ENCODE measurements around the gene OR7D4.
"Not testable (repeated sequence)": the region's sequence is repeated elsewhere in the genome, so short reads cannot be mapped to it uniquely, and the experiment has no call there.

Gene OR7D4

DNA sequence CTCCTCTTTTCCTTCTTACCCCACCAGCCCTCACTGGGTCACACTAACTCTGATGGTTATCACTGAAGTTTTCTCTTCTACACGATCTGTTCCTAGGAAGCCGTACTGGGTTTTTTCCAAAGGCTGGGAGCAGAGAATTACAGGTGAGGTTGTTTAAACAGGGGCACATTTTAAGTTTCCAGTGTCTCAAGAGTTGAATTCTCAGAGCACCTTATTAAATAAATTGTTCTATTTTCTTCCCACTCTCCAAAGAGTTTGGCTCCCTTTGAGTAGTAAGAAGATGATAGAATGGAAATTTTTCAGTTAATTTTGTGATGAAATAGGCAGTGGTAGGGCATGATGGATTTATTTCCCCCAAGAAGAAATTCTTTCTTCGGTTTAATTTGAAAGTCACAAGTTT lies at the start of gene OR7D4:
TSS of gene OR7D4 (minus strand) at position 101 of the 400 bp plus-strand sequence. CDS start 4,752 bp downstream, outside the sequence.
- no peak within 1 kb of the TSS for H3K4me3 Mint-ChIP-seq
- ATAC-seq (ENCODE audit: low read depth) (no peak), DNase-seq (ENCODE audit: low spot score in 2 of 2) (no peak)
- H3K27me3 Mint-ChIP-seq, result no peaks in the 10 kb centered on the region
- no peaks in the 10 kb centered on the region for H3K4me1 Mint-ChIP-seq
- H3K36me3 Mint-ChIP-seq, result peaks cover 3% of the 10 kb centered on the region
- no peak within 1 kb of the TSS for H3K27ac Mint-ChIP-seq
- H3K9me3 Mint-ChIP-seq, result peaks cover 6% of the 10 kb centered on the region

DNA sequence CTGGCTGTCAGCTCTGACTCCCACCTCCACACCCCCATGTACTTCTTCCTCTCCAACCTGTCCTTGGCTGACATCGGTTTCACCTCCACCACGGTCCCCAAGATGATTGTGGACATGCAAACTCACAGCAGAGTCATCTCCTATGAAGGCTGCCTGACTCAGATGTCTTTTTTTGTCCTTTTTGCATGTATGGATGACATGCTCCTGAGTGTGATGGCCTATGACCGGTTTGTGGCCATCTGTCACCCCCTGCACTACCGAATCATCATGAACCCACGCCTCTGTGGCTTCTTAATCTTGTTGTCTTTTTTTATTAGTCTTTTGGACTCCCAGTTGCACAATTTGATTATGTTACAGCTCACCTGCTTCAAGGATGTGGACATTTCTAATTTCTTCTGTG lies 31.8 kb upstream of the OR7D4 start:
- no peak for ATAC-seq (ENCODE audit: low read depth)
- peaks cover 5% of the 10 kb centered on the region for H3K27me3 Mint-ChIP-seq
- peaks cover 13% of the 10 kb centered on the region for H3K9me3 Mint-ChIP-seq
- H3K36me3 Mint-ChIP-seq, result peaks cover 2% of the 10 kb centered on the region
- DNase-seq (ENCODE audit: low spot score in 2 of 2), result no peak
- no peaks in the 10 kb centered on the region for H3K4me1 Mint-ChIP-seq
- no peak overlapping the region for H3K4me3 Mint-ChIP-seq
- no peak overlapping the region for H3K27ac Mint-ChIP-seq

DNA sequence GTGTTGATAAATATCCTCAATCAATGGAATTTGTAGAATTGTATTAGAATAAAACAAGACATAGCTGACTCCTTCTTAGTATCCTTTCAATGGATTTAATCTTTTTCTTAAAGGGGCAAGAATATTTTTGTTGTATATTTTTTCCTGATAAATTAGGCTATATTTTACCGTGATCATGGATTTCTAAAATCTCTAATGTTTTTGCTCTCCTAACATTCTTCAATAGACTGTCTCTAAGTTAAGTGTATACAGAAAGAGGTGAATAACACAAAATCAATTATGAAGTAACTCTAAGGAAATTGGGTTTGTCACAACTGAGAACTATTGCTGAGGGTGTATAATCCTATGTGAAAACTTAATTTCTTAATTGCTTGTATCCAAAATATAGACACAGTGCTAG lies 31.2 kb upstream of the OR7D4 start, which contains the start of gene OR7E24:
TSS of gene OR7E24 (plus strand) at position 301 of the 400 bp plus-strand sequence. CDS start 114 bp downstream, outside the sequence.
- Mint-ChIP-seq H3K4me1 (no peaks in the 10 kb centered on the region), H3K27ac (no peak within 1 kb of the TSS), H3K4me3 (no peak within 1 kb of the TSS), H3K36me3 (peaks cover 2% of the 10 kb centered on the region), H3K9me3 (peaks cover 13% of the 10 kb centered on the region), H3K27me3 (peaks cover 5% of the 10 kb centered on the region)
- DNase-seq (ENCODE audit: low spot score in 2 of 2) (no peak), ATAC-seq (ENCODE audit: low read depth) (no peak)

DNA sequence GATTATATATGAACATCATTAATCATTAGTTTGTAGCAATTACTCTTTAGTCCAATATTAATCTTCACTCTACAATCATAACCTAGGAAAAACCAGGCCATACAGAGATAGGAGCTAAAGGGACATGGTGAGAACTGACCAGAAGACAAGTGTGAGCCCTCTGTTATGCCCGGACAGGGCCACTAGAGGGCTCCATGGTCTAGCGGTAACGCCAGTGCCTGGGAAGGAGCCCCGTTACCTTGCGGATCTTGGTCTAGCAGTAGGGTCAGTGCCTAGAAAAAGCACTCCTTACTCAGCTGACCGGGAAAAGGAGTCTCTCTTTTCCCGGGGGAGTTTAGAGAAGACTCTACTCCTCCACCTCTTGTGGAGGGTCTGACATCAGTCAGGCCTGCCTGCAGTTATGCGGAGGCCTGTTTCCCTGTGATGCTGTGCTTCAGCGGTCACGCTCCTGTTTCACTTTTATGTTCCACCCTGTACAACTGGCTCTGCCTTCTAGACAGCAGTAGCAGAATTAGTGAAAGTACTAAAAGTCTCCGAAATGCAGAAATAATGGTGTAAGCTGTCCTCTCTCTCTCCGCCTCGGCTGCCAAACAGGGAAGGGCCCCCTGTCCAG lies 13.8 kb downstream of the OR7D4 start:
- Mint-ChIP-seq H3K4me1 (peaks cover 4% of the 10 kb centered on the region), H3K9me3 (peaks cover 3% of the 10 kb centered on the region), H3K27me3 (peaks cover 8% of the 10 kb centered on the region), H3K27ac (no peak overlapping the region), H3K36me3 (no peaks in the 10 kb centered on the region), H3K4me3 (peak overlapping the region; percentile 65)
- DNase-seq (ENCODE audit: low spot score in 2 of 2), result peak; percentile 56 to 66
- peak; percentile 64 for ATAC-seq (ENCODE audit: low read depth)

DNA sequence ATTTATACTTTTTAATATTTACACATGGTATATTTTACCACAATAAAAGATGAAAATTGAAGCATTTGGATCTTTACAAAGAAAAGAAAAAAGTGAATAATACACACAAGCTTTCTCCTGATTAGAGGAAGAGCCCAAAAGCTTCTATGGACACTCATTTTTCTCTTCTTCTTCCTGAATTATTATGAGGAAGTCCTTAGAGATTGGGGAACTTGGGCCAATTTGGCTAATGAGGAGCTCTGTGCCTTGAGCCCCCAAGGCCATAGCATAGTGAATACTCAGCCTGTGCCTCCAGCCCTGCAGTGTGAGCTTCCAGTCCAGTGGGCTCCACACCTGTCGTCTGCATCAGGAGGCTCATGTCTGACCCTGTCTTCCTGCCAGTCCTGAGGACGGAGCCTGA lies 21.3 kb downstream of the OR7D4 start:
- not testable (repeated sequence) for H3K4me1 Mint-ChIP-seq; H3K27me3 Mint-ChIP-seq; H3K27ac Mint-ChIP-seq; DNase-seq (ENCODE audit: low spot score in 2 of 2); H3K4me3 Mint-ChIP-seq; H3K36me3 Mint-ChIP-seq; ATAC-seq (ENCODE audit: low read depth); H3K9me3 Mint-ChIP-seq

DNA sequence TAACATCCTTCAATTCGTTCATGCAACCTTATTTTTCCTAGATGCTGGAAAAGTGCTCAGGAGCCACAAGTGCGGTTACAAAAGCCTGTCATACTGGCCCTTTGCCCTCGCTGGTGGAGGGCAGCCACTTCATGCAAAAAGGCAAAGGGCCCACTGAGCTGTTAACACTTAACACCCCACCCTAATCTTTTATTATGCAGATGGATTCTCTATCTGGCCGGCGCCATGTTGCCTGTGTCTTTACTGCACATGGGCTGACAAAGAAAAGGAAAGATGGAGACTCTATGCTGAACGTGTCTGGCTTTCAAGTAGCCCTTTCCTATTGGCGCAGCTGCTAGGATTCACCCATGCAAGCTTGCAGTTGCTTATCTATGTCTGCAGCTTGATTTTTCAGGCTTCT lies 29.9 kb downstream of the OR7D4 start:
- no peaks in the 10 kb centered on the region for H3K36me3 Mint-ChIP-seq
- no peak for DNase-seq (ENCODE audit: low spot score in 2 of 2)
- H3K4me3 Mint-ChIP-seq, result no peak overlapping the region
- H3K4me1 Mint-ChIP-seq, result no peaks in the 10 kb centered on the region
- no peak overlapping the region for H3K27ac Mint-ChIP-seq
- peaks cover 14% of the 10 kb centered on the region for H3K9me3 Mint-ChIP-seq
- peaks cover 5% of the 10 kb centered on the region for H3K27me3 Mint-ChIP-seq
- no peak for ATAC-seq (ENCODE audit: low read depth)

DNA sequence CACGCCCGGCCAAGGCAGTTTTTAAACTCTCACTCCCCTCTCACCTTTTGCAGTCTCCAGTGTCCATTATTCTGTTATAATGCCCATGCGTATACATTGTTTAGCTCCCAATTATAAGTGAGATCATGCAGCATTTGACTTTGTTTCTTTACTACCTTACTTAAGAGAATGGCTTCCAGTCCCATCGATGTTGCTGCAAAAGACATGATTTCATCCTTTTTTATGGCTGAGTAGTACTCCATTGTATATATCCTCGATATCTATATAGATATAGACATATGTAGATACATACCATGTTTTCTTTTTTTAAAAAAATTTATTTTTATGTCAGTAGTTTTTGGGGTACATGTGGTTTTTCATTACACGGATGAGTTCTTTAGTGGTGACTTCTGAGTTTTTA lies 32.2 kb downstream of the OR7D4 start:
- no peaks in the 10 kb centered on the region for H3K36me3 Mint-ChIP-seq
- peaks cover 12% of the 10 kb centered on the region for H3K9me3 Mint-ChIP-seq
- no peak overlapping the region for H3K27ac Mint-ChIP-seq
- peaks cover 3% of the 10 kb centered on the region for H3K27me3 Mint-ChIP-seq
- H3K4me1 Mint-ChIP-seq, result no peaks in the 10 kb centered on the region
- ATAC-seq (ENCODE audit: low read depth) (no peak), DNase-seq (ENCODE audit: low spot score in 2 of 2) (no peak)
- no peak overlapping the region for H3K4me3 Mint-ChIP-seq

DNA sequence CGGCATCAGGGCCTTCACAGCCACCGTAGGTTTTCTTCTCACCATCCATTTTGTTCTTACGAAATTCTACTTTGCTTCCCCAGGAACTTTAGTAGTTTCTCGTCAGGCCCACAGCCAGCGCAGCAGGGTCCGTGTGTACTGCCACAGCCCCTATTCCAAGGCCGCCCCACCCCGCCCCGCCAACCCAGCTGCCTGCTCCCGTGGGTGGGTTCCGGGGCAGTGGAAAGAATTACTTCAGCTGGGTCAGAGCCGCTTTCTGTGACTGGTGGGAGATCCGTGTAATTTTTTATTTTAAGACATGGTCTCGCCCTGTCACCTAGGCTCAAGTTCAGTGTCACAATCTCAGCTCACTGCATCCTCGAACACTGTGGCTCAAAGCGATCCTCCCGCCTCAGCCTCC lies 36.4 kb downstream of the OR7D4 start:
- peaks cover 6% of the 10 kb centered on the region for H3K9me3 Mint-ChIP-seq

DNA sequence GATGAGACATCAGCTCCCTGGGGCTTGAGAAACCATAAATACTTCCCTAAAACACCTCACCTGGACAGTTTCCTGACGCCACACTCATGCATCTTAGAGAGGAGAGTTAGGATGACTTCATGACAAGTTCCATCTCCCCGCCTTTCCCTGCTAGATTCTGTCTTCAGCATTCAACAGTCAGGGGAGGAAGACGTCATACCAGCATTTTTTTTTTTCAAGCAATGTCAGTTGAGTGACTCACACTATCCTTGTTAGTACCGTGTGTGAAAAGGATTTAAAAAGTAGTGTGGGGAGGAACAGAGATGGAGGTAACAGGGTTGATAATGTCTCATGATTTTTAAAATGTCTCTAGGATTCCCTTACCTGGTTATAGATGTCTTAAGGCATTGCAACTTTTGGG lies 40.5 kb downstream of the OR7D4 start, which contains the start of gene OR7D2:
TSS of gene OR7D2 (plus strand) at position 79 of the 400 bp plus-strand sequence. CDS start 6,803 bp downstream, outside the sequence.
- Mint-ChIP-seq H3K27me3 (peaks cover 1% of the 10 kb centered on the region), H3K9me3 (peaks cover 6% of the 10 kb centered on the region)
- no peak for ATAC-seq (ENCODE audit: low read depth)

More for the DNA sequence above, 36.4 kb downstream of the OR7D4 start:
- ATAC-seq (ENCODE audit: low read depth) (no peak), DNase-seq (ENCODE audit: low spot score in 2 of 2) (no peak)
- no peak overlapping the region for H3K27ac Mint-ChIP-seq
- no peak overlapping the region for H3K4me3 Mint-ChIP-seq
- H3K27me3 Mint-ChIP-seq, result peaks cover 3% of the 10 kb centered on the region
- H3K4me1 Mint-ChIP-seq, result no peaks in the 10 kb centered on the region
- no peaks in the 10 kb centered on the region for H3K36me3 Mint-ChIP-seq

DNA sequence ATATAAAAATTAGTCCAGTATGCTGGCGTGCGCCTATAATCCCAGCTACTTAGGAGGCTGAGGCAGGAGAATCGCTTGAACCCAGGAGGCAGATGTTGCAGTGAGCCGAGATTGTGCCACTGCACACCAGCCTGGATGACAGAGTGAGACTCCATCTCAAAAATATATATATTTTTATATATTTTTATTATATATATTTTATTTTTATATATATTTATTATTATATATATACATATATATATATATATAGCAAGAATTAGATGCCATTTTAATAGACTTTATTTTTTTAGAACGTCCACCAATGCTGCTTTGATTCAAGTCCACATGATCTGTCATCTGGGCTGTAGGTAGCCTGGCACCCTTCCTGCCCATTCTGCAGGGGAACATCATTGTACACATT lies 44.1 kb downstream of the OR7D4 start:
- no peaks in the 10 kb centered on the region for H3K4me1 Mint-ChIP-seq
- peaks cover 6% of the 10 kb centered on the region for H3K9me3 Mint-ChIP-seq
- H3K36me3 Mint-ChIP-seq, result no peaks in the 10 kb centered on the region
- no peak overlapping the region for H3K27ac Mint-ChIP-seq
- no peak overlapping the region for H3K4me3 Mint-ChIP-seq
- H3K27me3 Mint-ChIP-seq, result peaks cover 1% of the 10 kb centered on the region
- DNase-seq (ENCODE audit: low spot score in 2 of 2) (no peak), ATAC-seq (ENCODE audit: low read depth) (no peak)

More for the DNA sequence above, 40.5 kb downstream of the OR7D4 start, which contains the start of gene OR7D2:
- DNase-seq (ENCODE audit: low spot score in 2 of 2), result no peak
- H3K36me3 Mint-ChIP-seq, result no peaks in the 10 kb centered on the region
- H3K27ac Mint-ChIP-seq, result no peak within 1 kb of the TSS
- H3K4me3 Mint-ChIP-seq, result no peak within 1 kb of the TSS
- no peaks in the 10 kb centered on the region for H3K4me1 Mint-ChIP-seq

DNA sequence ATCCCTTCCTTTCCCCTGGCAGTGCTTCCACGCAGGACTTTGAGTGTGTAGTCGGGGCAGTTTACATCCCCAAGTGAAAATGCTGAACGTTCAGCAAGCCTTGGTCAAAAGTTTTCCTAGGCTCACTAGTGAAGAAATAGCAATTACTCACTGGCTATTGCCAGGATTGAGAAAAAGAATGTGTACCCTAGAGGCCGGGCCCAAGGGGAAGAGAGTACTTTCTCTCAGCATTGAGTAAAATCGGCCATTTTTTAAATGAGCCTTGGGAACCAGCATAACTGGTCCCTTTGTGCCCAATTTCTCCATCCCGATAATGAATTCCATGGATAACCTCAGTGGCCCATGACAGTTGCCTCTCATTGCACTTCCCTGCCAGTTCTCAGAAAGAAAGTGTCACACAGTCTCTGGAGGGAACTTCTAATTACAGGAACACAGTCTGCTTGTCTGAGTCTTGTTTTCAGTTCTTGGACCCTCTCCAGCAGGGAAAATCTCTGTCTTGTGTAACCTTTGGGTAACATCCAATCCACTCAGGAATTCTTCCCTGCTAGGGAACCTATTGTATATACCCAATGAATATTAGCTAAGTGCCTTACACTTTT lies 47.9 kb downstream of the OR7D4 start:
- Mint-ChIP-seq H3K27me3 (no peaks in the 10 kb centered on the region), H3K4me1 (no peaks in the 10 kb centered on the region), H3K27ac (no peak overlapping the region), H3K36me3 (peaks cover 12% of the 10 kb centered on the region), H3K4me3 (no peak overlapping the region), H3K9me3 (peaks cover 4% of the 10 kb centered on the region)
- ATAC-seq (ENCODE audit: low read depth) (no peak), DNase-seq (ENCODE audit: low spot score in 2 of 2) (no peak)

DNA sequence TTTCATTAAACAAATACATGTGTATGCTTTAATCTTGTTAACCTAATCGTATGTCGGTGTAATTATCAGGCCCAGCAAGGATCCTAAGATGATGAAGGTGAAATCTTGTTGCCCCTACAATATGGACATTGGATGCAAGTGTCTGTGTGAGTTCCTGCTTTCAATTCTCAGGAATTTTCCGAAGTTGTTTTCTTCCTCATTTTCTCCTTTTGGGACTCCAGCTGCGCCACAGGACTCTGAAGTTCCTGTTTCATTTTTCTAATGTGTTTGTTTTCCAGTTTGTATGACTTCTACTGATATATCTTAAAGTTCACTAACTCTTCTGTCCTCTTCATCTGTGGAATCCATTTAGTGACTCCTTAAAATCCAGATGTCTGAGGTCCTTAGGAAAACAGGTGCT lies 52.5 kb downstream of the OR7D4 start:
- Mint-ChIP-seq H3K36me3 (peaks cover 43% of the 10 kb centered on the region), H3K4me1 (no peaks in the 10 kb centered on the region), H3K27ac (peak overlapping the region; percentile 48), H3K9me3 (peaks cover 4% of the 10 kb centered on the region), H3K4me3 (no peak overlapping the region), H3K27me3 (no peaks in the 10 kb centered on the region)
- ATAC-seq (ENCODE audit: low read depth) (no peak), DNase-seq (ENCODE audit: low spot score in 2 of 2) (no peak)

DNA sequence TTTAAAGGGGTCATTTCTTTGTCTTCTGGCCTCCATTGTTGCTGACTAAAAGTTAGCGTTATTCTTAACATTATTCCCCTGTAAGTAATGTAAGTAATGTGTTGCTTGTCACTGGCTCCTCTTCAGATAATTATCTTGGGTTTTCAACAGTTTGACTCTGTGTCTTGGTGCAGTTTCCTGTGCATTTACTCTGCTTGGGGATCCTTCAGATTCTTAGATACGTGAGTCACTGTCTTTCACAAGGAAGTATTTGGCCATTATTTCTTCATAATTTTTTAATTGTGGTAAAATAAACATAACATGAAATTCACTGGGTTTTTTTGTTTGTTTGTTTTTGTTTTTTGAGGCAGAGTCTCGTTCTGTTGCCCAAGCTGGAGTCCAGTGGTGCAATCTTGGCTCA lies 54.1 kb downstream of the OR7D4 start:
- DNase-seq (ENCODE audit: low spot score in 2 of 2) (no peak), ATAC-seq (ENCODE audit: low read depth) (no peak)
- Mint-ChIP-seq H3K4me3 (no peak overlapping the region), H3K4me1 (no peaks in the 10 kb centered on the region), H3K36me3 (peaks cover 59% of the 10 kb centered on the region), H3K27ac (no peak overlapping the region), H3K27me3 (no peaks in the 10 kb centered on the region), H3K9me3 (peaks cover 4% of the 10 kb centered on the region)

DNA sequence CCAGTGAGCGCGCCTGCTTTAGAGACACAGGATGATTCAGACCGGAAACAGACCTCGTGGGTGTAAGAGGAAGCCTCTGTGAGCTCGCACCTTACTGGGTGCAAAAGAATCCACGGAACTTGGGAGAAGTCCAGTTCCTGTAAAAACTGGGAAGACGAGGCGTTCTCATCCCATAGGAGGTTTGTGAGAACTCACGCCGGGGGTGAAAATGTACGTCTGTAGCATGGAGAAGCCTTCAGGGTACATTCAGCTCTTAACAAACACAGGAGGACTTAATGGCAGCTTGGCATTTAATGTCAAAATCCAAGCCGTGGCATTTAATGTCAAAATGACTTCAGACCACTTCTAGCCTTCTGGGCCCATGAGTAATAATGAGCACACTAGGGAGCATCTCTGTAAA lies 58.0 kb downstream of the OR7D4 start:
- peaks cover 5% of the 10 kb centered on the region for H3K4me1 Mint-ChIP-seq
- no peak overlapping the region for H3K4me3 Mint-ChIP-seq
- DNase-seq (ENCODE audit: low spot score in 2 of 2), result no peak
- H3K36me3 Mint-ChIP-seq, result peaks cover 77% of the 10 kb centered on the region
- no peak overlapping the region for H3K27ac Mint-ChIP-seq
- no peak for ATAC-seq (ENCODE audit: low read depth)
- H3K27me3 Mint-ChIP-seq, result no peaks in the 10 kb centered on the region
- peaks cover 5% of the 10 kb centered on the region for H3K9me3 Mint-ChIP-seq

Data from memory B cell (primary cell).